ENCODE data around the gene TP73.

Gene TP73

GRCh38 chr1:3772027-3772714 is 119.9 kb downstream of the TP73 start:
- no peak for DNase-seq

- no peak for DNase-seq
These were observed 120.6 kb downstream of the TP73 start, which contains the start of gene SMIM1 for GRCh38 chr1:3772715-3773571. Gene SMIM1, plus strand, starts transcription at chr1:3772749. Its CDS starts 2,625 bp downstream, at chr1:3775374.

GRCh38 chr1:3773572-3774275 is 121.4 kb downstream of the TP73 start:
- DNase-seq, result no peak

GRCh38 chr1:3774276-3774945 is 122.1 kb downstream of the TP73 start:
- no peak for DNase-seq

GRCh38 chr1:3774946-3775489 is 122.7 kb downstream of the TP73 start:
- DNase-seq, result no peak

GRCh38 chr1:3775490-3776230 is 123.3 kb downstream of the TP73 start:
- no peak for DNase-seq

GRCh38 chr1:3776231-3776961 is 124.1 kb downstream of the TP73 start:
- no peak for DNase-seq

- no peak for DNase-seq
These were observed 124.8 kb downstream of the TP73 start for GRCh38 chr1:3777078-3777547.

- DNase-seq, result no peak
These were observed 125.6 kb downstream of the TP73 start for GRCh38 chr1:3777647-3778589.

GRCh38 chr1:3778590-3779264 is 126.4 kb downstream of the TP73 start:
- DNase-seq, result no peak

- no peak for DNase-seq
These were observed 127.1 kb downstream of the TP73 start for GRCh38 chr1:3779265-3779911.

- no peak for DNase-seq
These were observed 127.6 kb downstream of the TP73 start for GRCh38 chr1:3779912-3780416.

- DNase-seq, result no peak
These were observed 128.6 kb downstream of the TP73 start for GRCh38 chr1:3780901-3781300.

- no peak for DNase-seq
These were observed 131.5 kb downstream of the TP73 start for GRCh38 chr1:3783651-3784474.

- DNase-seq, result no peak
These were observed 132.7 kb downstream of the TP73 start for GRCh38 chr1:3785045-3785444.

GRCh38 chr1:3785456-3786157 is 133.3 kb downstream of the TP73 start:
- DNase-seq, result no peak
